Measurements from ENCODE around the gene FAM177B.

The FAM177B gene

DNA sequence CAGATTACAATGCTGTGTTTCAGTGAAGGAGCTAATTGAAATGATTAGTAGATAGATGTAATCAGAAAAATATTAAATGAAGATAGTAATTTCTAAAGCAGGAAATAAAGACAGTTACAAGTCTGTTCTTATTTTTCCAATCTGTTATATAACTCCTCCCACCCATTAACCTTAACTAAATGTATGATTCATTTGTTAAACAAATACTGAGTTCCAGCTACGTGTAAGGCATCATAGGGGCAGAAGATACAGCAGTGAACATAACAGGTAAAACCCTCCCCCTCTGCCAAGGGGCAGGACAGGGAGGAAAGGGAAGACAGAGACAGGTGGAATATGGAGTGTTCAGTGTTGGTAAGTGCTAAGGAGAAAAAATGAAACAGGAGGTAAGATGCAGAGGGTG lies at the start of gene FAM177B:
Gene FAM177B (plus strand): TSS at position 231 of the 400 bp plus-strand sequence. CDS start 9,344 bp downstream, outside the sequence.
- Histone ChIP-seq H3K27me3 (ENCODE audit: insufficient read depth, insufficient read length) (no peaks in the 10 kb centered on the region), H3K9me3 (ENCODE audit: insufficient read depth, low read length) (no peaks in the 10 kb centered on the region), H3K4me1 (ENCODE audit: insufficient read depth, insufficient read length) (no peaks in the 10 kb centered on the region), H3K36me3 (ENCODE audit: insufficient read depth, insufficient read length, low read length) (peaks cover 22% of the 10 kb centered on the region), H3K9ac (ENCODE audit: insufficient read length, low read depth) (no peak within 1 kb of the TSS), H3K4me3 (ENCODE audit: insufficient read length, low read depth) (no peak within 1 kb of the TSS)
- DNase-seq (ENCODE audit: low read depth, low spot score) = no peak
- no peak for TF ChIP-seq SUZ12 (IDR thresholded peaks at IDR 0.05; ENCODE audit: extremely low read depth, insufficient read depth, insufficient read length)
- TF ChIP-seq YY1 (IDR thresholded peaks at IDR 0.05; ENCODE audit: insufficient read depth, insufficient read length) = no peak
- no peak for TF ChIP-seq ZNF274 (IDR thresholded peaks at IDR 0.05; ENCODE audit: low read depth, low read length)

DNA sequence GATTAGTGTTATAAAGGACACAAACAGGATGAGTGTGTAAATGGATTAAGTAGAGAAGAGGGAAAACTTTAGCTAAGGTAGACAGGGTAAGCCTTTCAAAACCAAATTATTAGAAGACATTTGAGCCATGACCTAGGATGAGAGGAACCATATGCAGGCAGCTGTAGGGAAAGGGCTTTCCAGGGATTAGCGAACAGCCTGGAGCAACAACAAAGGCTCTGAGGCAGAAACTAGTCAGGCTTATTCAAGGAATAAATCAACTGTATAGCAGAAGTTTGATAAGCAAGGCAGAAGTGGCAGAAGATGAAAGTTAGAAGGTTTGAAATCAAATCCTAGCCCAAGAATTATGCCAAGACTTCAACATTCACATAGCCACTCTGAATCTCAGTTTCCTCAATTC lies 46.0 kb upstream of the FAM177B start:
- H3K9ac ChIP-seq (ENCODE audit: insufficient read length, low read depth) = no peak overlapping the region
- TF ChIP-seq SUZ12 (IDR thresholded peaks at IDR 0.05; ENCODE audit: extremely low read depth, insufficient read depth, insufficient read length) (no peak), ZNF274 (IDR thresholded peaks at IDR 0.05; ENCODE audit: low read depth, low read length) (no peak), YY1 (IDR thresholded peaks at IDR 0.05; ENCODE audit: insufficient read depth, insufficient read length) (no peak)
- H3K4me1 ChIP-seq (ENCODE audit: insufficient read depth, insufficient read length) = no peaks in the 10 kb centered on the region
- no peak overlapping the region for H3K4me3 ChIP-seq (ENCODE audit: insufficient read length, low read depth)
- H3K36me3 ChIP-seq (ENCODE audit: insufficient read depth, insufficient read length, low read length) = peaks cover 41% of the 10 kb centered on the region
- DNase-seq (ENCODE audit: low read depth, low spot score) = no peak
- H3K9me3 ChIP-seq (ENCODE audit: insufficient read depth, low read length) = no peaks in the 10 kb centered on the region
- H3K27me3 ChIP-seq (ENCODE audit: insufficient read depth, insufficient read length) = no peaks in the 10 kb centered on the region

DNA sequence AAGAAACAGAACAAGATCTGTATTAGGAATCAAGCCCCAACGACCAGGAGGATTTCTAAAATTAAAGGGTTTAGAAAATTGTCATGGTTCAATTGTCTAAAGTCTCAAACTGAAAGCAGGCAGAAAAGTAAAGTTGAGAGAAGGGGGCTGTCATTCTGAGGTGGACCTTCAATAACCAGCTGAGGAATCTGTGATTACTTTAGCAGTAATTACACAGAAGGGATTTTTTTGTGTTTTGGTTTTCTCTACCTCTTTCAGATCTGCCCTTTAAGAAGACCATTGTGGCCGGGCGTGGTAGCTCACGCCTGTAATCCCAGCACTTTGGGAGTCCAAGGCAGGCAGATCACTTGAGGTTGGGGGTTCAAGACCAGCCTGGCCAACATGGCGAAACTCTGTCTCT lies 42.1 kb upstream of the FAM177B start:
- no peak for DNase-seq (ENCODE audit: low read depth, low spot score)
- no peak overlapping the region for H3K9ac ChIP-seq (ENCODE audit: insufficient read length, low read depth)
- no peaks in the 10 kb centered on the region for H3K4me1 ChIP-seq (ENCODE audit: insufficient read depth, insufficient read length)
- no peak overlapping the region for H3K4me3 ChIP-seq (ENCODE audit: insufficient read length, low read depth)
- no peak for TF ChIP-seq SUZ12 (IDR thresholded peaks at IDR 0.05; ENCODE audit: extremely low read depth, insufficient read depth, insufficient read length)
- no peak for TF ChIP-seq YY1 (IDR thresholded peaks at IDR 0.05; ENCODE audit: insufficient read depth, insufficient read length)
- no peak for TF ChIP-seq ZNF274 (IDR thresholded peaks at IDR 0.05; ENCODE audit: low read depth, low read length)
- H3K36me3 ChIP-seq (ENCODE audit: insufficient read depth, insufficient read length, low read length) = peaks cover 37% of the 10 kb centered on the region
- no peaks in the 10 kb centered on the region for H3K9me3 ChIP-seq (ENCODE audit: insufficient read depth, low read length)
- H3K27me3 ChIP-seq (ENCODE audit: insufficient read depth, insufficient read length) = no peaks in the 10 kb centered on the region

DNA sequence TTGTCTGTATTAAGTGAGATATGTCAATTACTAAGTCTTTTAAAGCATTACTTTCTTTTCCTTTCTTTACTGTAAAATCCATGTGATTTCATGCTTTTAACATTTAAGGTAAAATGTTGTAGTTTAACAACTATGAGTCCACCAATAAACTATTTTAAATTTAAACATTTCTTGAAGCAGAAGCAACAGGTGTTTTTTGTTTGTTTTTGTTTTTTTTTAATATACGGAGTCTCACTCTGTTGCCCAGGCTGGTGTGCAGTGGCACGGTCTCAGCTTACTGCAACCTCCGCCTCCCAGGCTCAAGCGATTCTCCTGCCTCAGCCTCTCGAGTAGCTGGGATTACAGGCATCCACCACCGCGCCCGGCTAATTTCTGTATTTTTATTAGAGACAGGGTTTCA lies 40.3 kb upstream of the FAM177B start:
- no peak overlapping the region for H3K4me3 ChIP-seq (ENCODE audit: insufficient read length, low read depth)
- no peaks in the 10 kb centered on the region for H3K9me3 ChIP-seq (ENCODE audit: insufficient read depth, low read length)
- H3K27me3 ChIP-seq (ENCODE audit: insufficient read depth, insufficient read length) = no peaks in the 10 kb centered on the region
- peaks cover 45% of the 10 kb centered on the region for H3K36me3 ChIP-seq (ENCODE audit: insufficient read depth, insufficient read length, low read length)
- H3K4me1 ChIP-seq (ENCODE audit: insufficient read depth, insufficient read length) = no peaks in the 10 kb centered on the region
- no peak overlapping the region for H3K9ac ChIP-seq (ENCODE audit: insufficient read length, low read depth)
- no peak for DNase-seq (ENCODE audit: low read depth, low spot score)
- no peak for TF ChIP-seq ZNF274 (IDR thresholded peaks at IDR 0.05; ENCODE audit: low read depth, low read length)

DNA sequence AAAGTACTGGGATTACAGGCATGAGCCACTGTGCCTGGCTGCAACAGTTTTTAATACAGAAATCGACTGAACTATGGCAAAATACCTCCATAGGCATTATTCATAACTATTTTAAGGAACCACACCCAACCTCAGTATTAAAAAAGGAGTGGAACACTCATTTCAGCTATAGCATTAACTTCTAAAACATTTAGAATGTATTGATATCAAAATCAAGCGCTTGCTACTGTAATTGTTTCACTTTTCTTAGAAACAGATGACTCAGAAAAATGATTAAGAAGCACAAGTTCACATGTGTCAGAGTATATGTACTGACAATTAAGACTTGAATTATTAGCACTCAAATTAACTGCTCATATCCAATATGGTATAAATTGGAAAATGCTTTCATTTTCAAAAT lies 39.8 kb upstream of the FAM177B start:
- TF ChIP-seq SUZ12 (IDR thresholded peaks at IDR 0.05; ENCODE audit: extremely low read depth, insufficient read depth, insufficient read length) (no peak), YY1 (IDR thresholded peaks at IDR 0.05; ENCODE audit: insufficient read depth, insufficient read length) (no peak), ZNF274 (IDR thresholded peaks at IDR 0.05; ENCODE audit: low read depth, low read length) (no peak)
- no peak for DNase-seq (ENCODE audit: low read depth, low spot score)
- Histone ChIP-seq H3K27me3 (ENCODE audit: insufficient read depth, insufficient read length) (no peaks in the 10 kb centered on the region), H3K4me3 (ENCODE audit: insufficient read length, low read depth) (no peak overlapping the region), H3K9ac (ENCODE audit: insufficient read length, low read depth) (no peak overlapping the region), H3K4me1 (ENCODE audit: insufficient read depth, insufficient read length) (no peaks in the 10 kb centered on the region), H3K36me3 (ENCODE audit: insufficient read depth, insufficient read length, low read length) (peaks cover 47% of the 10 kb centered on the region), H3K9me3 (ENCODE audit: insufficient read depth, low read length) (no peaks in the 10 kb centered on the region)

DNA sequence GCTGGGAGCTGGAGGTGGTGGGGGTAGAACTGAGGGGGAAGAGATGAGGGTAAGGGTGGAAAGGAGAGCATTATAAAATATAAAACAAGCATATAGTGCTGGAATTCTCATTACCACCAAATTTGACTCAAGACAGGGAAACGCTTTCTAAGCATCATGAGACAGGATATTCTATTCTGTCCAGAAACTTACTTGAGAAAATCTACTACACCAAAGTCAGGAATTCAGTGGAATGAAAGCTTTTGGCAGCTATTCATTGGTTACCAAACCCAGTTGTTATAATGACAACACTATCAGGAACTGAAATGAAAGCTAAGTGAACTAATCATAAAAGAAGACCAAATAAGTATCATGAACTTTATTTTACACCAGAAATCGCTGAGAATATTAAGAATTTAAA lies 39.2 kb upstream of the FAM177B start:
- H3K9me3 ChIP-seq (ENCODE audit: insufficient read depth, low read length) = no peaks in the 10 kb centered on the region
- H3K4me3 ChIP-seq (ENCODE audit: insufficient read length, low read depth) = no peak overlapping the region
- H3K27me3 ChIP-seq (ENCODE audit: insufficient read depth, insufficient read length) = no peaks in the 10 kb centered on the region
- no peak for DNase-seq (ENCODE audit: low read depth, low spot score)
- H3K4me1 ChIP-seq (ENCODE audit: insufficient read depth, insufficient read length) = no peaks in the 10 kb centered on the region
- no peak overlapping the region for H3K9ac ChIP-seq (ENCODE audit: insufficient read length, low read depth)
- peaks cover 50% of the 10 kb centered on the region for H3K36me3 ChIP-seq (ENCODE audit: insufficient read depth, insufficient read length, low read length)
- TF ChIP-seq ZNF274 (IDR thresholded peaks at IDR 0.05; ENCODE audit: low read depth, low read length) (no peak), YY1 (IDR thresholded peaks at IDR 0.05; ENCODE audit: insufficient read depth, insufficient read length) (no peak), SUZ12 (IDR thresholded peaks at IDR 0.05; ENCODE audit: extremely low read depth, insufficient read depth, insufficient read length) (no peak)

DNA sequence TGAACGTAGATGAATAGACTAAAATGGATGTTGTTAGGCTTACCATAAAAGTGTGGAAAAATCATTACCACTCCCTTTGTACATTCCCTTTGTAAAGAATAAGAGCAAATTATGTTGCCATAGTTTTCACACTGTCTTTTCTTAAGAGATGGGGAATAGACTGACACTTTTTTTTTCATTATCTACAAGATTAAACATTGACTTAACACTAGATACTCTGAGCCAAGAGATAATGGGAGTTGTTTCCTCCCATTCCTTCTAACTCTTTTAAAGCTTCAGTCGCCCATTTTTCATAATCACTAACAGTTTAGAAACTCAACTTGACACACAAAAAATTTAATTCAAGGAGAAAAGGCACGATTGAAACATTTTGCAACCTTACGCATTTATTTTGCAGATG lies 34.8 kb upstream of the FAM177B start:
- no peak overlapping the region for H3K9ac ChIP-seq (ENCODE audit: insufficient read length, low read depth)
- no peaks in the 10 kb centered on the region for H3K27me3 ChIP-seq (ENCODE audit: insufficient read depth, insufficient read length)
- H3K9me3 ChIP-seq (ENCODE audit: insufficient read depth, low read length) = peaks cover 8% of the 10 kb centered on the region; the same call in 1 of the 2 replicates
- TF ChIP-seq SUZ12 (IDR thresholded peaks at IDR 0.05; ENCODE audit: extremely low read depth, insufficient read depth, insufficient read length) (no peak), ZNF274 (IDR thresholded peaks at IDR 0.05; ENCODE audit: low read depth, low read length) (no peak), YY1 (IDR thresholded peaks at IDR 0.05; ENCODE audit: insufficient read depth, insufficient read length) (no peak)
- H3K36me3 ChIP-seq (ENCODE audit: insufficient read depth, insufficient read length, low read length) = peaks cover 50% of the 10 kb centered on the region
- no peak for DNase-seq (ENCODE audit: low read depth, low spot score)
- H3K4me3 ChIP-seq (ENCODE audit: insufficient read length, low read depth) = no peak overlapping the region
- no peaks in the 10 kb centered on the region for H3K4me1 ChIP-seq (ENCODE audit: insufficient read depth, insufficient read length)

DNA sequence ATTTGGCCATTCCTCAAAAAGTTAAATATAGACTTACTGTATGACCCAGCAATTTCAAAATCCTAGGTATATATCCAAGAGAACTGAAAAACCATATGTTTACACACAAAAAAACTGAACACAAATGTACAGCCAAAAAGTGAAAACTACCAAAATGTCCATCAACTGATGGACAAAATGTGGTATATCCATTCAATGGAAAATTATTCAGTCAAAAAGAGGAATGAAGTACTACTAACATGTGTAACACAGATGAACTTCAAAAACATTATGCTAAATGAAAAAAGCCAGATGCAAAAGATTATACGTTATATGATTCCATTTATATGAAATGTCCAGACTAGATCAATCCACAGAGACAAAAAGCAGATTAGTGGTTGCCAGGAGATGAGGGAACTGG lies 32.7 kb upstream of the FAM177B start:
- H3K9me3 ChIP-seq (ENCODE audit: insufficient read depth, low read length) = peaks cover 8% of the 10 kb centered on the region; the same call in 1 of the 2 replicates
- TF ChIP-seq YY1 (IDR thresholded peaks at IDR 0.05; ENCODE audit: insufficient read depth, insufficient read length) = no peak
- no peak for TF ChIP-seq SUZ12 (IDR thresholded peaks at IDR 0.05; ENCODE audit: extremely low read depth, insufficient read depth, insufficient read length)
- TF ChIP-seq ZNF274 (IDR thresholded peaks at IDR 0.05; ENCODE audit: low read depth, low read length) = no peak
- H3K4me3 ChIP-seq (ENCODE audit: insufficient read length, low read depth) = no peak overlapping the region
- H3K27me3 ChIP-seq (ENCODE audit: insufficient read depth, insufficient read length) = no peaks in the 10 kb centered on the region
- H3K9ac ChIP-seq (ENCODE audit: insufficient read length, low read depth) = no peak overlapping the region
- H3K4me1 ChIP-seq (ENCODE audit: insufficient read depth, insufficient read length) = no peaks in the 10 kb centered on the region
- peaks cover 49% of the 10 kb centered on the region for H3K36me3 ChIP-seq (ENCODE audit: insufficient read depth, insufficient read length, low read length)
- DNase-seq (ENCODE audit: low read depth, low spot score) = no peak
